Renal cortical epithelial cell (primary cell): ENCODE measurements around the gene CKM. TPM values are rescaled to one million over a fixed set of nuclear protein-coding genes. Genes with fewer than 3 reads are reported as not detected.

Source experiments
- total RNA-seq: library from RNA; depleted of rRNA; stranded (reverse); fragments of >200 nt; gene quantifications from 2 replicates; pipeline ENCODE4 v1.2.3, GENCODE V29; 2014

Gene CKM
- total RNA-seq, 1 donor from 2014 or later = not detected

Other genes with a start within 250 kb of the CKM start
- 0.65 TPM in 1 of 2 replicates, not detected in the other for gene ZNF296, start 246.4 kb downstream of the CKM start, total RNA-seq
- 21.5 and 51.4 TPM in 2 replicates for gene GEMIN7, start 243.6 kb downstream of the CKM start, total RNA-seq
- 35.6 and 37.1 TPM in 2 replicates for gene PPP1R37, start 229.7 kb downstream of the CKM start, total RNA-seq
- 0.10 TPM in 1 of 2 replicates, not detected in the other for gene NKPD1, start 161.9 kb downstream of the CKM start, total RNA-seq
- gene TRAPPC6A, start 144.6 kb downstream of the CKM start, total RNA-seq = 20.1 and 22.4 TPM in 2 replicates
- gene BLOC1S3, start 144.1 kb downstream of the CKM start, total RNA-seq = 4.5 and 7.4 TPM in 2 replicates
- gene EXOC3L2, start 77.5 kb downstream of the CKM start, total RNA-seq = not detected in 2 replicates
- 5.0 and 27.2 TPM in 2 replicates for gene MARK4, start 71.6 kb downstream of the CKM start, total RNA-seq
- gene KLC3, start 17.9 kb upstream of the CKM start, total RNA-seq = 1.3 and 13.2 TPM in 2 replicates
- gene ERCC2, start 47.7 kb upstream of the CKM start, total RNA-seq = 15.1 and 22.0 TPM in 2 replicates
- gene PPP1R13L, start 82.2 kb upstream of the CKM start, total RNA-seq = 10.9 and 32.8 TPM in 2 replicates
- 10.7 and 11.8 TPM in 2 replicates for gene POLR1G, start 83.8 kb upstream of the CKM start, total RNA-seq
- 41.9 and 54.7 TPM in 2 replicates for gene ERCC1, start 101.0 kb upstream of the CKM start, total RNA-seq
- gene FOSB, start 145.1 kb upstream of the CKM start, total RNA-seq = 1.4 and 18.3 TPM in 2 replicates
- gene RTN2, start 174.2 kb upstream of the CKM start, total RNA-seq = 5.8 and 20.0 TPM in 2 replicates
- 0.75 and 1.0 TPM in 2 replicates for gene PPM1N, start 175.6 kb upstream of the CKM start, total RNA-seq
- gene VASP, start 184.6 kb upstream of the CKM start, total RNA-seq = 66.0 and 224 TPM in 2 replicates